Bronchial epithelial cell (primary cell): ENCODE results near the gene SLCO3A1. TPM values are rescaled to one million over a fixed set of nuclear protein-coding genes. Genes with fewer than 3 reads are reported as not detected.

Experiments used
- DNase-seq: peaks from one replicate; pipeline ENCODE4 v3.0.0-alpha.2; 2010; ENCODE audit warnings: low read depth
- FAIRE-seq: peaks from 2 replicates; lab custom pipeline; 2011; peaks lifted over from hg19 to GRCh38; lab: Jason Lieb, UNC
- H3K27me3 ChIP-seq: 2 replicates; pipeline ENCODE4 v1.5.1; 2011; ENCODE audit warnings: low read length; ENCODE audit not compliant: control insufficient read depth, insufficient read depth
- H3K36me3 ChIP-seq: 2 replicates; pipeline ENCODE4 v1.5.1; 2011; ENCODE audit warnings: low read length; ENCODE audit not compliant: control insufficient read depth, insufficient read depth
- H3K4me3 ChIP-seq: 2 replicates; pipeline ENCODE4 v1.5.1; 2011; ENCODE audit warnings: mild to moderate bottlenecking, low read depth, low read length, control low read depth
- total RNA-seq: library from RNA; depleted of rRNA; stranded (reverse); fragments of >200 nt; gene quantifications from 2 replicates; pipeline ENCODE4 v1.2.1, GENCODE V29; 2014
- TF ChIP-seq, protein P1 (sequence below): IDR thresholded peaks from 2 replicates; pipeline ENCODE4 v1.5.1; 2011; ENCODE audit warnings: mild to moderate bottlenecking, moderate library complexity, low read length, control low read depth, inconsistent platforms; ENCODE audit not compliant: insufficient read depth, severe bottlenecking

SLCO3A1 gene
- total RNA-seq, 1 donor from 2014 or later = 4.5 TPM

GRCh38 chr15:92102395-92102755 is 248.9 kb downstream of the SLCO3A1 start:
- no peak for DNase-seq
- TF ChIP-seq, protein P1, sequence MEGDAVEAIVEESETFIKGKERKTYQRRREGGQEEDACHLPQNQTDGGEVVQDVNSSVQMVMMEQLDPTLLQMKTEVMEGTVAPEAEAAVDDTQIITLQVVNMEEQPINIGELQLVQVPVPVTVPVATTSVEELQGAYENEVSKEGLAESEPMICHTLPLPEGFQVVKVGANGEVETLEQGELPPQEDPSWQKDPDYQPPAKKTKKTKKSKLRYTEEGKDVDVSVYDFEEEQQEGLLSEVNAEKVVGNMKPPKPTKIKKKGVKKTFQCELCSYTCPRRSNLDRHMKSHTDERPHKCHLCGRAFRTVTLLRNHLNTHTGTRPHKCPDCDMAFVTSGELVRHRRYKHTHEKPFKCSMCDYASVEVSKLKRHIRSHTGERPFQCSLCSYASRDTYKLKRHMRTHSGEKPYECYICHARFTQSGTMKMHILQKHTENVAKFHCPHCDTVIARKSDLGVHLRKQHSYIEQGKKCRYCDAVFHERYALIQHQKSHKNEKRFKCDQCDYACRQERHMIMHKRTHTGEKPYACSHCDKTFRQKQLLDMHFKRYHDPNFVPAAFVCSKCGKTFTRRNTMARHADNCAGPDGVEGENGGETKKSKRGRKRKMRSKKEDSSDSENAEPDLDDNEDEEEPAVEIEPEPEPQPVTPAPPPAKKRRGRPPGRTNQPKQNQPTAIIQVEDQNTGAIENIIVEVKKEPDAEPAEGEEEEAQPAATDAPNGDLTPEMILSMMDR = no peak
- H3K27me3 ChIP-seq = no peaks in the 10 kb centered on the region
- H3K4me3 ChIP-seq = no peak overlapping the region
- no peak for FAIRE-seq
- no peaks in the 10 kb centered on the region for H3K36me3 ChIP-seq

- H3K4me3 ChIP-seq = no peak overlapping the region
- no peaks in the 10 kb centered on the region for H3K27me3 ChIP-seq
- TF ChIP-seq, protein P1 = no peak
- no peaks in the 10 kb centered on the region for H3K36me3 ChIP-seq
- FAIRE-seq = no peak
- DNase-seq = no peak
Measured at GRCh38 chr15:92104072-92104471, 250.6 kb downstream of the SLCO3A1 start.

- TF ChIP-seq, protein P1 = no peak
- FAIRE-seq = no peak
- DNase-seq = no peak
- Histone ChIP-seq H3K36me3 (no peaks in the 10 kb centered on the region), H3K27me3 (no peaks in the 10 kb centered on the region), H3K4me3 (no peak overlapping the region)
Measured at GRCh38 chr15:92105611-92106010, 252.1 kb downstream of the SLCO3A1 start.

GRCh38 chr15:92107510-92107909 is 254.0 kb downstream of the SLCO3A1 start:
- Histone ChIP-seq H3K27me3 (no peaks in the 10 kb centered on the region), H3K4me3 (no peak overlapping the region), H3K36me3 (no peaks in the 10 kb centered on the region)
- DNase-seq = no peak
- no peak for FAIRE-seq
- TF ChIP-seq, protein P1 = no peak

GRCh38 chr15:92109191-92109873 is 255.8 kb downstream of the SLCO3A1 start:
- TF ChIP-seq, protein P1 = no peak
- no peak for FAIRE-seq
- H3K36me3 ChIP-seq = no peaks in the 10 kb centered on the region
- no peak for DNase-seq
- H3K27me3 ChIP-seq = no peaks in the 10 kb centered on the region
- H3K4me3 ChIP-seq = no peak overlapping the region

- no peak overlapping the region for H3K4me3 ChIP-seq
- TF ChIP-seq, protein P1 = no peak
- FAIRE-seq (no peak), DNase-seq (no peak)
- H3K27me3 ChIP-seq = no peaks in the 10 kb centered on the region
- H3K36me3 ChIP-seq = no peaks in the 10 kb centered on the region
Measured at GRCh38 chr15:92111291-92111690, 257.8 kb downstream of the SLCO3A1 start.
